GM18873 (cell line): Measurements from ENCODE around the gene SAE1.
A peak's percentile ranks its signal among the peaks of the same experiment; 100 is the strongest.

Experiments used
- ATAC-seq: cut with Tn5 transposase; IDR thresholded peaks from one replicate; pipeline ENCODE4 v1.9.1; 2021; ENCODE audit warnings: mild to moderate bottlenecking, moderate library complexity, moderate number of reproducible peaks; ENCODE audit not compliant: unreplicated experiment, low FRiP score

SAE1 gene

DNA sequence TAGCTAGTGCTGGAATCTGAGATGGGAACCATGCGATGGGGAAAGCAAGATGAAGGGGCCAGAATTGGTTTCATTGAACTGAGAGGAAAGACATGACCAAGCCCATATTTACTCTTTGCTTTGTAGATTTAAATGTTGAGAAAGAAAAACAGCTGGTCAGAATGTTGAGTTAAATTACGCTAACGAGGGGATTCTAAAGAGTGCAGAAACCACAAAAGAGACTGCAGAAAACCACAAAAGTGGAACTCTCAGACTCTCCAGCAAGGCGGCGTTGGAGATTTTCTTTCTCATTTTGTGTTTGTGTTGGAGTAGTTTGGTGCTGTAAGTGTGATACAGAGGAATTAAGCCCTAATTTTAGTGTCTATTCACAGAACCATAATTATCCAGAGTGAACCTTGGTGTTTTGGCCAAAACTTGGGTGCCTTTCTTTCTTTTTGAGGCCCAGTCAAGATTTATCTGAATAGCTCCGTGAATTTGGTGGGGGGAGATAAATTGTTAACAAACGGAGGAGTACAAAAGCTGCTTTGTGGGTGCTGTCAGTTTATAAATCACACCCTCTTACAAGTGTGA lies 26.3 kb downstream of the SAE1 start:
- ATAC-seq, result no peak

DNA sequence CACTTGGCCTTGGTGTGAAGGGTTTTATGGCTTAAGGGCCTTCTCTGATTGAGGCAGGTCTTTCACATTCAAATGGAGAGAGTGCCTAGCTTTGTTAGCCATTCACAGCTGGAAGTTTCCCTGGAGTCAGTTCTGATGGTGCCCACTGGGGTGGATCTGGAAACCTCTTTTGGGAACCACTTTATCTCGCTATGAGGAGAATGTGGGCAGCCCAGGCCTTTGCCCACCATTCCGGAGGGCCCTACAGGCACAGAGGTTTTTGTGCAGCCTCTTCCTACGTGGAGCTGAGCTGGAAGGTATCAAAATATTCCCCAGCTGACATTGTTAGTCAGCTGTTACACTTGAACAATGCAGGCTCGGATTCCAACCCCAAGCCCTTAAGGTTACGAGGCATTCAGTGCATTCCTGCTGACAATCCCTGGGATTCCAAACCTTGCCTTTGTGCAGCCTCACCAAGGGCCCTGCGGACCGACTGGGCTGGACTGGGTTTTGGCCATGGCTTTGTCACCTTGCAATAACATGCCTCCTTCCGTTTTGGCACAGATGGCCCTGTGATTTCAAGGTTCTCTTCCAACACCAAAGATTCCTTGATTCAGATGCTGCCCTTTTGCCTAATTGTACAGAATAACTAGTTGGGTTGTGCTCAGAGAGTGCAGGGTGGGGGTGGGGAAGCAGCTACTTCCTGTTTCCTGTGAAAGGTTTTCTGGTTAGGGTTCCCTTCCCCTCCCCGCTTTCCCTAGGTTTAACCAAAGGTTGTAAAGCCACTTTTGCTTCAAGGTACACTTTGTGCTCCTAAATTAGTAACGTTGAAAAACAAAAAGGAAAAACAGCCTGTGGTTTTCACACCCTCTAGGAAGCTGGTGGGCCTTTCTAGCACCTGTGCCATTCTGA lies 27.0 kb downstream of the SAE1 start:
- no peak for ATAC-seq

DNA sequence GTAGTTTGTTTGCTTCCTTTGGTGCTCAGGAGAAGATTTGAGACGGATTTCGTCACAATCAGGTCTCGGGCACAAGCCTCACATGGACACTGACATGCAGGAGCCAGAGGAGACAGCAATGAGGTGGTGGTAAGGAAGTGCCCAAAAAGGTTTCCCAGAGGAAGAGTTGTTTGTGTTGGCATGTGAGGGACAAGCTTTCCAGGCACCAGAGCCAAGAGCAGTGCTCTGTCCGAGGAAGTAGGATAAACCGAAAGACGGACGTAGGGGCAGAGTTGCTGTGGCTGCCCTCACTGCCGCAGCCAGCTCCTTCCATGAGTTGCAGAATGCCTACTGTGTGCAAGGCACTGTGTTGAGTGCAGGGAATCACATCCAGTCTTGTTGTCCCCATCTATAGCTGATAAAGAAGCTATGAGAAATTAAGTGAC lies 27.7 kb downstream of the SAE1 start:
- no peak for ATAC-seq

DNA sequence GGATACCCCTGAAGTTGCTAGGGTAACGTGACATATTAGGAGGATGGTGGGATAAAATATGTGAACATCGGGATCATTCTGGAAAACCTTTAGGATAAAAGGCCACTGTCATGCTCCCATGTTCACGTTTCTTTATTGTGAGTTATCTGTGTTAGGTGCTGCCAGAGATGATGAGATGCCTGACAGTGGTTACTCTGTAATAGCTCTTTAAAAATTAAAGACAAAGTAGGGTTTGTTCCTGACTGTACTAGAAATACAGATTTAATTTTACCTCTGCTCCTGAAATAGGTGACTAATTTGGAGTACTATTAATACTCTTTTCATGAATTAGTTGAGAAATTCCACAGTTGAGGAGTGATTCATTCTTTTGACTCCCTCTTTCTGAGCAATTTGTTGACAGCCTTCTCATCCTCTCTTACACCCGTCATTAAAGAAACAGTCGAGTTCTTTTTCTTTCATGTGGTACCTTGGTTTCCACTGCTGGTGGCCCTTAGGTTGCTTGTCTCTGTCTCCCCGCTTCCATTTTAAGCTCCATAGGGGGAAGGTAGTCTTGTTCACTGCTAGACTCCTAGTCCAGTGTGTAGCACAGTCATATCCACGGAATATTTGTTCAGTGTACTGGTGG lies 28.4 kb downstream of the SAE1 start:
- no peak for ATAC-seq

DNA sequence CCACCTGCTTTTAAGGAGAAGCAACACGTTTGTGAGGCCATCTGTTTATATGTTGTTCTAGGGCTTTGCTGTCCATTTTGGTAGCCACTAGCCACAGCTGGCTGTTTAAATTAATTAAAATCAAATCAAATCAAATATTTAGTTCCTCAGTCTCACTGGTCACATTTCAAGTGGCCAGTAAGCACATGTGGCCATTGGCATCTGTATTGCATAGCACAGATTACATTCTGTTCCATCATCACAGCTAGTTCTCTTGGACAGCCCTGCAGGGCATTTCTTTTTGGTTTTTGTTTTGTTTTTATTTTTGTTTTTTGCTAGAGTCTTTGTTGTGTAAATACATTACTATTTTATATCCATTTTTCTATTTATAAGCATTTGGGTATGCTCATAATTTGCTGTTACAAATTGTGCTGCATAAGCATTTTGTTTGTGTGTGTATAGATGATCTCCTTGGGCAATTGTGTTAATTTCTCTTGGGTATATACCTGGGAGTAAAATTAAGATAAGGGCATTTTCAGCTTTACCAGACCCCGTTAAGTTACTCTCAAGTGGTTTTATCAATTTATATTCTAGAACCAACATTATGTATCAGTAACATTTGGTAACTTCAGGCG lies 31.3 kb downstream of the SAE1 start:
- ATAC-seq, result no peak

DNA sequence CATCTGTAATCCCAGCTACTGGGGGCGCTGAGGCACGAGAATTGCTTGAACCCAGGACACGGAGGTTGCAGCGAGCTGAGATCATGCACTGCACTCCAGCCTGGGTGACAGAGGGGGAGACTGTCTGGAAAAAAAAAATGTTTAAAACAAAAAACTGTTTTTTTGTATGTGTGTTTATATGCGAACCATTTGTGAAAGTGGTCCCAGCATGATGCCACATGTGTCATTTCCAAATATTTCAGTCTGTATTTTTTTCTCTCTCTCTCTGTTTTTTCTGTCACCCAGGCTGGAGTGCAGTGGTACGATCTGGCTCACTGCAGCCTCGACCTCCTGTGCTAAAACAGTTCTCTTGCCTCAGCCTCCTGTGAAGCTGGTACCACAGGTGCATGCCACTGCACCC lies 37.4 kb downstream of the SAE1 start:
- ATAC-seq, result no peak

DNA sequence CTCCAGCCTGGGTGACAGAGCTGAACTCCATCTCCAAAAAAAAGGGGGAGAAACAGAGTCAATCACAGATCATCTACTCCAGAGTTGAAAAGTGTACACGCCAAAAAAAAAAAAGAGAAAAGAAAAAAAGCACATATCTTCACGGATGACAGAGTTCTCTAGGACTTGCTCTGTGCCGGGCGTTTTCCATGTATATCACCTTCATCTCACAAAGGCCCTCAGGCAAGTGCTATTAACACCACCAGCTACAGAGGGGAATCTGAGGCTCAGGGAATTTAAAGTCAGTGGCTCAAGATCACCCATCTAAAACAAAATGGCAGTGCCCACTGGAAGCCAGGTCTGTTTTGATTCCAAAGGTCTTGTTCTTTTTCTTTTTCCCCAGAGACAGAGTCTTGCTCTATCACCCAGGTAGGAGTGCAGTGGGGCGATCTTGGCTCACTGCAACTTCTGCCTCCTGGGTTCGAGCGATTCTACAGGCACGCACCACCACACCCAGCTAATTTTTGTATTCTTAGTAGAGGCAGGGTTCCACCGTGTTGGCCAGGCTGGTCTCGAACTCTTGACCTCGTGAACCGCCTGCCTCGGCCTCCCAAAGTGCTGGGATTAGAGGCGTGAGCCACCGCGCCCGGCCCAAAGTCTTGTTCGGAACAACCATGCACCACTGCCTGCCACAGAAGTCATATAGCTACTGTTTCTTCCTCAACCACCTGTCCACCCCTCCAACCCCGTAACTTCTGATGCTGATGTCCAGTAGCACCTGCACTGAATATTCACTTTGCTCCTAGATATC lies 42.2 kb downstream of the SAE1 start:
- no peak for ATAC-seq

DNA sequence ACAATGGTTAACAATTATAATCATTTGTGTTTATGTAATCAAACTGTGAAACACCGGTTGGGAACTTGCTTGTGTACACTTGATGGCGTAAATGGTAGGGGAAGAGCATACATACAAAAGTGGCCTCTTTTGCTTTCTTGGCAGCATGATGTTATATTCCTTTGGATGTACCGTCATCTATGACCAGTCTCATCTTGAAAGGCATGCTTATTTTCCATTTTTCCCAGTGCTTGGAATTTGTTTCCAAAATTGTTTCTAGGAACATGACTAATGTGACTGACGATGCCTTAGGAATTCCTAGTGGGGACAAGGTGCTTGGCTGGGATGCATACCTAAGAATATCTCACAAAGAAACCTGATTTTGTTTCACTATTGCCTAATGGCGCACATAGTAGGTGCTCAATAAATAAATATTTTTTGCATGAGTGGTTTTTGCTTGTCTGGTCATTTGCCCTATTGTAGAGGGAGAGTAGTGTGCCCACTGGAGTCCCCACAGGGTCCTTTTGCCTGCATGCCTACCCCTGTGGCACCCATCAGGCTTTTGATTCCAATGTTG lies 45.5 kb downstream of the SAE1 start:
- ATAC-seq, result no peak

DNA sequence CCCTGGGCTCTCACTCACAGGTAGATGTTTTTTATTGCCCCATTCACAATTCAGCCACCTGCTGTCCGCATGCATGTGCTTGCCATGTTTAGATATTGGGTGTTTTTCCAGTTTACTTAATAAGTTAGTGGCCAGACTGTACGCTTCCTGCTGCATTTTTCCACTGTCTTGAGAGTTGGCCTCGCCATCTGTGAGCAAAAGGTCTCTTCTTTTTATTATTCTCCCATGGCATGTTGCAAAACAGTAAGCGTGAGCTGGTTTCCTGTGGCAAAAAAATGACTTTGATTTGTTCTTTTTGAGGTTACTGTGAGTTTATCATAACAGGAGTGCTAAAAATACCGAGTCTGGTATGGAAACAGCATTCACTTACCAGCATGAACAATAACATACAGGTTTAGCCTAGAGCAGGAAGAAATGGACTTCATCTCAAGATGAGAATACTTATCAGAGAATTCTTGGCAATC lies 46.0 kb downstream of the SAE1 start:
- no peak for ATAC-seq

DNA sequence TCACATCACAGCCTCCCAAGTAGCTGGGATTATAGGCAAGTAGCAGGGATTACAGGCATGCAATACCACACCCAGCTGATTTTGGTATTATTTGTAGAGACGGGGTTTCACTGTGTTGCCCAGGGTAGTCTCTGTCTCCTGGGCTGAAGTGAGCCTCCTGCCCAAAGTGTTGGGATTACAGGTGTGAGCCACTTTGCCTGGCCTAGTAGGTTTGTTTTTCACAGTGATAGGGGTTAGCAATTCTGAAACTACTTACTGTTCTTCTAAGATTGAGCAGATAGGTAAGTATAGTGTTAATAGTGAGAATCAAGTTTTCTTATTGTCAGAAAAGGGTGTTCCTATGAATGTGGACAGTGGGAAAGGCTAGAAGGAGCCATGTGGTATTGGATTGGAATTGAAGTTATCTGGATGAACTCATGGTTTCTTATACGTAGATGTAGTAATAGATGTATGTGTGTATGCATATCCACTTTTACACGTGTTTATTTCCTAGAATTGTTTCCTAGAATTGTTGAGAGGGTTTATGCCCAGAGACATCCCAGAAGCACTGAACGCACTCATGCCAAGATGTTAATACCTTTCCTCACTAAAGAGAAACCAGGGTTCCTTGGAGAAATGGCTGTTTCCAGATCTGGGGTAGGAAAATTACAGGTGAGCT lies 49.1 kb downstream of the SAE1 start:
- no peak for ATAC-seq

DNA sequence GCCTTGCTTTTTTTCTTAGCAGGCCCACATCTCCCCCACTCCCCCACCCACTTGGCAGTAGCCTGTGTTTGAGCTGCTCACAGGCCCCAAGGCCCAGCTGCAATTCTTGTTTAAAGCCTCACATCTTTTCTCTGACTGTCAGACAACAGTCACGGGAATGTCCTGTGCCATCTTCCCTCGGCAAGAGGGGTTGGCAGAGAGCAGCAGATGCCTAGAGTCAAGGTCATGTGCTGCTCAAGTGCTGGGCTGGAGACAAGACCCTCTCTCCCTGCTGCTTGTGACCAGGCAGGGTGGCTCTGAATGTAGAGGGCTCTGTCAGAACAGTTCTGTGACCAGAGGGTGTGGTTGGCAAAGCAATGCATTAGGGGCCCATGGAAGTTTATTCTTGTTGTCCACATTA lies 53.0 kb downstream of the SAE1 start:
- no peak for ATAC-seq

DNA sequence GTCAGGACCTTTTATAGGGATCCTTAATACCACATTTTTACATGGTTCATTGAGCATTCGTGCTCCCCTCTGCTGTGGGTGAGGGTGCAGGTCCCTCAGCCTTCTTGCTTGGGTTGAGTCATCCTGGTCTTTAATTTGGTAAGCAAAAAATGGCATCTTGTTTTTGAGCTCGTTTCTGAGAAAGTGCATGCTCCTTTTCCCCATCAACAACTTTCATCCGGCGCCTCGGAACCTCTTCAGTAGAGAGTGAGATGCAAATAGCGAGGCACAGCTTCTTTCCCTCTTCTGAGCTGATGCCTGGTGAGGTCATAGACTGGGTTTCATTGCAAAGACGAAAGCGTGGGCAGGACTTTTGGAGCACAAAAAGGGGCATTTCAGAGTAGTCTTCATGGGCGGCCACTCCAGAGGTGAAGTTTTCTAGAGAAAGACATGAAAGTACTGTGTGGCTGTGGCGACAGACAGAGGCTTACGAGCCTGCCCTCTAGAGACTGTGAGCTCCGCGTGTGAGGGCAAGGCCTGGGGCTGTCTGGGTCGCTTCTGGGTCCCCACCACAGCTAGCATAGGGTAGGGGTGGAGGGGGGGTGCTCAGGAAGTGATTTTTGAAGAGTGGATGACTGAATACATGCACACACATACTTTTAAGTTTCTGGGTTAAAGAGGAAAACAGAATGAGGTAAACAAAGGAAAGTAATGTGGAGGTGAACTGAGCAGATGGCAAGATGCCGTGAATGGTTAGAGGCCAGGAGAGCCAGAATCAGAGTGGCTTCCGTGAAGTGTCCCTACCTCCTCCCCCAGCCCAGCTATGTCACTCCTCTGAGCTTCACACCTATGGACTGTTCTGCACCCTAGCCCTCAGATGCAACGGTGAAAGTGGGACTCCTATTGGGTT lies 56.1 kb downstream of the SAE1 start:
- ATAC-seq, result peak; percentile 80

DNA sequence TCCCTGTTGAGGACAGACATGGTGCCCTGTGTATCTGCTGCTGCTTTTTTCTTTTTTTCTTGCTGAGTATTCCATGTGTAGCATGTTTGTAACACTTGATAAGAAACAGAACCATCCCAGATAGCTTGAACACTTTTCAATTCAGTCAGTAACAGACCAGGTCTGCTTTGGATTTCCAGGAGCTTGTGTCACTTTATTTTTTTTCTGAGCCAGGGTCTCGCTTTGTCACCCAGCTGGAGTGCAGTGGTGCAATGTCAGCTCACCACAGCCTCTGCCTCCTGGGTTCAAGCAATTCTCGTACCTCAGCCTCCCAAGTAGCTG lies 56.7 kb downstream of the SAE1 start:
- ATAC-seq, result no peak

DNA sequence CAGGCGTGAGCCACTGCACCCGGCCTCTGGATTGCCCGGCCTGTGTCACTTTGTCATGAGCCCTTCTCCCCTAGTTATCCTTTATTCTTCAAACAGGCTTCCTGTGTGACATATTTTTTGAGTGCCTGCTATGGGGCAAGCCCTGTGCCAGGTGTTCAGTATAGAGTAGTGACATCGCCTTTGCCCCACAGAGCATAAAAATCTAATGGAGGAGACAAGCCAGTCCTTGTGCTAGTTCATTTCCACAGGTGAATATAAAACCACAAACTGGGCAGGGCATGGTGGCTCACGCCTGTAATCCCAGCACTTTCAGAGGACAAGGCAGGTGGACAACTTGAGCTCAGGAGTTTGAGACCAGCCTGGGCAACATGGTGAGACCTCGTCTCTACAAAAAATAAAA lies 57.2 kb downstream of the SAE1 start:
- ATAC-seq, result no peak

DNA sequence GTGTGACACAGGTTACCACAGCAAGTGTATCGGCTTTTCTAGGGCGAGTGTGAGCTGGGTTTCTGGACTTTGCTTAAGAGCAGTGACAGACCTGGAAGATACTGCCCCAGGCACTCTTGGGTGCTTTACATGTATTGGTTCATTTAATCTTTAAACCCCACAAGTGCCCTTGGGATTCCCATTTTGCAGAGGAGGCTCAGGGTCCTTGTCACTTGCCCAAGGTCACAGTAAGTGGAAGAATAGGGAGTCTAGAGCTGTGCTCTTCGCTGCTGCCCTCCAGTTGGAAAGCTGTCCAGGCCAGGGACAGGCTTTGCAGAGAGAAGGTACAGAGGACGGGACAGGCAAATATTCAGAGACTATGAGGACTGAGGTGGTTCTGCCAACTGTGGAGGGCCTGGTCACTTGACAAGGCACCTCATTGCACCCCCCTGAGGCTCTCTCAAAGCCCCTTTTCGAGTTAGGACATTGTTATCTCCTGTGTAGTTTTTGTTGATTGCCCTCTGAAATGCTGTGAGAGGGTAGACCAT lies 57.9 kb downstream of the SAE1 start:
- ATAC-seq, result no peak

DNA sequence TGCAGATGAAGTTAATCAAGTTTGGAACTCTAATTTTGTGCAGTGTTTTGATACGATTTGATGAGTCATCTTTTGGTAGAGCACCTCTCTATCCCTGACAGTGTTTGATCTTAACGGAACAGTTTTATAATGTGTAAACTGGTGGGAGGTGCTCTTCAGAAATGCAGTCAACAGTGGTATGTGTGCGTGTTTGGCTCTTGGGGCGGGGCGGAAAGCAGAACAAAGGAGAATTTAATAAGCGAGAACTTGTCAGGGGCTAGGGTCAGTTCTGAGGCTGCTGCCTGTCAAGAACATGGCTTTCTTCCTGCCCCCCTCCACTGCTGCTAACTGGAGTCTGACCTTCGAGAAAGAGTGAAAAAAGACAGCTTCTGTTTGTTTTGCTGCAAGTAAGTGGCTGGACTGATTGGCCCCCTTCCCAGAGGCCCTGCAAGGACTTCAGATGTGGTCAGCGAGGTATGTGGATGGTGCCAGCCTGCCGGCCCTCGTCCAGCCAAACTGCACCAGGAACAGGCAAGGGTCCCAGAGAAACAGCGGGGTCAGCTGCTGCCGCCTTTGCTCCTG lies 59.6 kb downstream of the SAE1 start:
- no peak for ATAC-seq

DNA sequence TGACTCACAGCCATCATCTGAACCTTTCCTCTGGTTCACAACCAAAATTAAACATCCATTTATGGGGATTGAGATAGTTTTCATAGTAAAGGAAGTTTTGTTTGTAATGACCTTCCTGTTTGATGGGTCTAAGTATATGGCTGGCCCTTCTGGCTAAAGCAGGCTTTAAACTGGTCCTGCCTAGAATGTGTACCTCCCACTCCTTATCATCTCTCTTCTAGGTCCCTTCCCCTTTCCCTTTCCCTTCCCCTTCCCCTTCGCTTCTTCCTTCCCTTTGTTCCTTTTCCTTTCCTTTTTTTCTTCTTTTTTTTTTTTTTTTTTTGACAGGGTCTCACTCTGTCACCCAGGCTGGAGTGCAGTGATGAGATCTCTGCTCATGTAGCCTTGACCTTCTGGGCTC lies 64.8 kb downstream of the SAE1 start:
- ATAC-seq, result no peak

DNA sequence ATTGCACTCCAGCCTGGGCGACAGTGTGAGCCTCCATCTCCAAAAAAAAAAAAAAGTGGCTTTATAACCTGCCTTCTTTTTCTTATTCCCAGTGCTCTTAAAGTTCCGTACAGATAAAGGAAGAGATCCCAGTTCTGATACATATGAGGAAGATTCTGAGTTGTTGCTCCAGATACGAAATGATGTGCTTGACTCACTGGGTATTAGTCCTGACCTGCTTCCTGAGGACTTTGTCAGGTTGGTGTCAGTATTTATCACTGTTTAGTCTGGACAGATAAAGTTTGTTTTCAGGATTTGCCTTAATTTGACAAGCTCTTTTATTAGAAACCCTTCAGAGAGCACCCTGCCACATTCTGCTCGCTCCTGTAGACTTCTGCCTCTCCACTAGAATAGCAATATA lies 66.5 kb downstream of the SAE1 start:
- no peak for ATAC-seq
